Osteoblast (primary cell): ENCODE results near the gene GHRH. TPM values are rescaled to one million over a fixed set of nuclear protein-coding genes. Genes with fewer than 3 reads are reported as not detected.

Experiments used
- DNase-seq: peaks from one replicate; pipeline ENCODE4 v3.0.0; 2011; ENCODE audit warnings: low spot score, mixed read lengths; ENCODE audit not compliant: insufficient read length; ENCODE audit errors: missing footprints
- H2AFZ ChIP-seq: 2 replicates; pipeline ENCODE4 v1.6.0; 2011; ENCODE audit warnings: mild to moderate bottlenecking, low read length
- H3K27ac ChIP-seq: 2 replicates; pipeline ENCODE4 v1.5.1; 2011; ENCODE audit warnings: mild to moderate bottlenecking, low read depth, low read length, moderate library complexity
- H3K27me3 ChIP-seq: 2 replicates; pipeline ENCODE4 v1.6.0; 2012; ENCODE audit warnings: mild to moderate bottlenecking, control low read depth, inconsistent platforms, low read length, moderate library complexity; ENCODE audit not compliant: insufficient read depth
- H3K36me3 ChIP-seq: 2 replicates; pipeline ENCODE4 v1.5.1; 2011; ENCODE audit warnings: mild to moderate bottlenecking, low read length, control low read depth, moderate library complexity; ENCODE audit not compliant: insufficient read depth
- H3K4me1 ChIP-seq: 2 replicates; pipeline ENCODE4 v1.5.1; 2011; ENCODE audit warnings: mild to moderate bottlenecking, low read length, control low read depth, moderate library complexity; ENCODE audit not compliant: insufficient read depth
- H3K4me2 ChIP-seq: 2 replicates; pipeline ENCODE4 v1.6.0; 2011; ENCODE audit warnings: mild to moderate bottlenecking, low read length; ENCODE audit not compliant: insufficient read depth
- H3K4me3 ChIP-seq: fragments of 200-600 bp; sonication (generic); 3 replicates; pipeline ENCODE4 v1.5.1; 2012; ENCODE audit warnings: mild to moderate bottlenecking, low read length, inconsistent platforms; ENCODE audit not compliant: insufficient read depth
- H3K79me2 ChIP-seq: 2 replicates; pipeline ENCODE4 v1.6.0; 2012; ENCODE audit warnings: mild to moderate bottlenecking, low read length, control low read depth, inconsistent platforms; ENCODE audit not compliant: insufficient read depth
- H3K9me3 ChIP-seq: 2 replicates; pipeline ENCODE4 v1.5.1; 2011; ENCODE audit warnings: low read depth, low read length, control low read depth
- H4K20me1 ChIP-seq: 2 replicates; pipeline ENCODE4 v1.6.0; 2012; ENCODE audit warnings: mild to moderate bottlenecking, low read length, control low read depth; ENCODE audit not compliant: insufficient read depth
- total RNA-seq: library from RNA; depleted of rRNA; stranded (reverse); fragments of >200 nt; gene quantifications from 2 replicates; pipeline ENCODE4 v1.2.3, GENCODE V29; 2012
- TF ChIP-seq, protein P1 (sequence below): IDR thresholded peaks from 2 replicates; pipeline ENCODE4 v1.5.1; 2011; ENCODE audit warnings: mild to moderate bottlenecking, low read depth, low read length, moderate library complexity; ENCODE audit errors: extremely low read depth

The GHRH gene
- total RNA-seq, 1 donor, result not detected

- no peak overlapping the region for H2AFZ ChIP-seq
- peaks cover 13% of the 10 kb centered on the region for H3K4me1 ChIP-seq
- no peaks in the 10 kb centered on the region for H3K9me3 ChIP-seq
- peaks cover 29% of the 10 kb centered on the region for H3K36me3 ChIP-seq
- H3K79me2 ChIP-seq, result peaks cover 14% of the 10 kb centered on the region
- H3K4me3 ChIP-seq, result no peak overlapping the region
- H4K20me1 ChIP-seq, result no peaks in the 10 kb centered on the region
- H3K27me3 ChIP-seq, result no peaks in the 10 kb centered on the region
- H3K4me2 ChIP-seq, result no peak overlapping the region
- H3K27ac ChIP-seq, result no peak overlapping the region
- TF ChIP-seq, protein P1, sequence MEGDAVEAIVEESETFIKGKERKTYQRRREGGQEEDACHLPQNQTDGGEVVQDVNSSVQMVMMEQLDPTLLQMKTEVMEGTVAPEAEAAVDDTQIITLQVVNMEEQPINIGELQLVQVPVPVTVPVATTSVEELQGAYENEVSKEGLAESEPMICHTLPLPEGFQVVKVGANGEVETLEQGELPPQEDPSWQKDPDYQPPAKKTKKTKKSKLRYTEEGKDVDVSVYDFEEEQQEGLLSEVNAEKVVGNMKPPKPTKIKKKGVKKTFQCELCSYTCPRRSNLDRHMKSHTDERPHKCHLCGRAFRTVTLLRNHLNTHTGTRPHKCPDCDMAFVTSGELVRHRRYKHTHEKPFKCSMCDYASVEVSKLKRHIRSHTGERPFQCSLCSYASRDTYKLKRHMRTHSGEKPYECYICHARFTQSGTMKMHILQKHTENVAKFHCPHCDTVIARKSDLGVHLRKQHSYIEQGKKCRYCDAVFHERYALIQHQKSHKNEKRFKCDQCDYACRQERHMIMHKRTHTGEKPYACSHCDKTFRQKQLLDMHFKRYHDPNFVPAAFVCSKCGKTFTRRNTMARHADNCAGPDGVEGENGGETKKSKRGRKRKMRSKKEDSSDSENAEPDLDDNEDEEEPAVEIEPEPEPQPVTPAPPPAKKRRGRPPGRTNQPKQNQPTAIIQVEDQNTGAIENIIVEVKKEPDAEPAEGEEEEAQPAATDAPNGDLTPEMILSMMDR, result no peak
- no peak for DNase-seq
Measured at GRCh38 chr20:37219751-37220668, 41.6 kb downstream of the GHRH start.

GRCh38 chr20:37218976-37219375 is 42.6 kb downstream of the GHRH start:
- Histone ChIP-seq H3K36me3 (peaks cover 28% of the 10 kb centered on the region), H3K4me1 (peaks cover 13% of the 10 kb centered on the region), H3K27ac (no peak overlapping the region), H3K9me3 (no peaks in the 10 kb centered on the region), H4K20me1 (peaks cover 2% of the 10 kb centered on the region), H3K27me3 (no peaks in the 10 kb centered on the region), H2AFZ (no peak overlapping the region), H3K4me2 (no peak overlapping the region), H3K4me3 (no peak overlapping the region), H3K79me2 (peaks cover 14% of the 10 kb centered on the region)
- DNase-seq, result no peak
- TF ChIP-seq, protein P1, result no peak

GRCh38 chr20:37218441-37218840 is 43.2 kb downstream of the GHRH start:
- Histone ChIP-seq H3K27ac (no peak overlapping the region), H4K20me1 (peaks cover 2% of the 10 kb centered on the region)

More at GRCh38 chr20:37218441-37218840, 43.2 kb downstream of the GHRH start:
- Histone ChIP-seq H3K9me3 (no peaks in the 10 kb centered on the region), H3K4me3 (no peak overlapping the region), H3K79me2 (peaks cover 14% of the 10 kb centered on the region), H3K27me3 (no peaks in the 10 kb centered on the region), H3K36me3 (peaks cover 28% of the 10 kb centered on the region), H3K4me1 (peaks cover 10% of the 10 kb centered on the region), H3K4me2 (no peak overlapping the region), H2AFZ (no peak overlapping the region)
- TF ChIP-seq, protein P1, result no peak
- DNase-seq, result no peak
